ENCODE measurements around the gene SLC8B1. TPM values are rescaled to one million over a fixed set of nuclear protein-coding genes. Genes with fewer than 3 reads are reported as not detected.

Gene SLC8B1
- total and polyA plus RNA-seq, 9 of the 15 experiments (the other 6 are each of a cell fraction or from before 2014, with no cell fraction given): 0.86 to 34.1 (median 18.5) TPM

DNA sequence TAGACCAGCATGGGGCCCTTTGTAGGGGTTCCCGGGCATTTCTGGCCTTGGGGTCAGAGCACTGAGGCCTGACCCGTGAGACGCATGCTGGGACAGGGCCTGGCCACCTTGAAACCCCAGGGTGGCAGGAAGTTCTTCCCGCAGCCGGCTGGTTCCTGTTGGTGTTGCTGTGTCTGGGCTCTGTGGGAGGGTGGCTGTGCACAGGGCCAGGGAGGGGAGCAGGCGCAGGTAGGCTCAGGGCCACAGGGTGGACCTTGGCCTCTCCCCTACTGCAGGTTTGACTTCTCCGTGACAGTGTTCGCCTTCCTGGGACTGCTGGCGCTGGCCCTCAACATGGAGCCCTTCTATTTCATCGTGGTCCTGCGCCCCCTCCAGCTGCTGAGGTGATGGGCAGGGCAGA lies 48.2 kb downstream of the SLC8B1 start:
- WGBS (ENCODE audit: insufficient coverage, low coverage, missing lambda C conversion rate): 85% methylated on average over 11 of the region's 11 CpGs
- Histone ChIP-seq H3K27ac (ENCODE audit: extremely low read depth, low read depth, low read length) (no peak overlapping the region), H3K9ac (ENCODE audit: insufficient read depth in 1 of 2, low read depth in 2 of 2, low read length in 2 of 2) (no peak overlapping the region; a peak in 1 of 4 replicates), H3K4me1 (replicated peaks in 1 of 2; ENCODE audit: control insufficient read depth in 2 of 2, insufficient read depth in 2 of 2, low read length in 2 of 2) (peaks cover 0 to 16% of the 10 kb centered on the region in 2 experiments; a peak in 1 of 5 replicates), H3K36me3 (ENCODE audit: control insufficient read depth, insufficient read depth, low read length) (peaks cover 42% of the 10 kb centered on the region; the same call in 1 of the 3 replicates), H2AFZ (ENCODE audit: low read depth, low read length) (no peak overlapping the region), H3K9me3 (replicated peaks; ENCODE audit: control insufficient read depth, insufficient read depth, low read depth, low read length) (no peaks in the 10 kb centered on the region), H3K9me1 (ENCODE audit: control insufficient read depth, insufficient read depth, low read length) (no peaks in the 10 kb centered on the region), H3K4me3 (no peak overlapping the region), H3K4me2 (ENCODE audit: insufficient read depth, low read length) (no peak overlapping the region), H3K79me2 (ENCODE audit: control insufficient read depth, insufficient read depth, low read length) (no peaks in the 10 kb centered on the region), H3K27me3 (ENCODE audit: control insufficient read depth in 2 of 2, insufficient read depth in 2 of 2, low read length in 2 of 2) (no peaks in the 10 kb centered on the region), H4K20me1 (replicated peaks; ENCODE audit: control insufficient read depth, insufficient read depth, low read length) (no peaks in the 10 kb centered on the region)
- TF ChIP-seq PHB (CRISPR knock-in tag; IDR thresholded peaks at IDR 0.05) (no peak), PPARD (CRISPR knock-in tag; IDR thresholded peaks at IDR 0.05) (no peak), CEBPZ (IDR thresholded peaks at IDR 0.05; ENCODE audit: borderline replicate concordance, low read depth, low read length) (no peak), EP300 (IDR thresholded peaks at IDR 0.05; ENCODE audit: low read length) (no peak), TOE1 (IDR thresholded peaks at IDR 0.05; ENCODE audit: borderline replicate concordance) (no peak), TOE1 (CRISPR knock-in tag; IDR thresholded peaks at IDR 0.05; ENCODE audit: borderline replicate concordance, low read depth) (no peak), TAL1 (IDR thresholded peaks at IDR 0.05) (no peak), ZNF324 (CRISPR knock-in tag; IDR thresholded peaks at IDR 0.05) (no peak), CBFB (CRISPR knock-in tag; IDR thresholded peaks at IDR 0.05) (no peak), SMARCA5 (IDR thresholded peaks at IDR 0.05) (no peak), ZNF316 (IDR thresholded peaks at IDR 0.05) (no peak), ZNF431 (CRISPR knock-in tag; IDR thresholded peaks at IDR 0.05) (no peak), ZNF57 (CRISPR knock-in tag; IDR thresholded peaks at IDR 0.05) (no peak), EWSR1 (IDR thresholded peaks at IDR 0.05; ENCODE audit: borderline replicate concordance, low read depth, partially characterized antibody) (no peak), CBX5 (IDR thresholded peaks at IDR 0.05; ENCODE audit: borderline replicate concordance, low read depth) (no peak), TAF7 (tag; IDR thresholded peaks at IDR 0.05) (no peak), PHF8 (IDR thresholded peaks at IDR 0.05; ENCODE audit: borderline replicate concordance, low read length) (no peak), CBFA2T2 (conservative IDR thresholded peaks at IDR 0.05) (no peak), ZNF253 (CRISPR knock-in tag; conservative IDR thresholded peaks at IDR 0.05) (no peak)
- TF ChIP-seq, protein P1, sequence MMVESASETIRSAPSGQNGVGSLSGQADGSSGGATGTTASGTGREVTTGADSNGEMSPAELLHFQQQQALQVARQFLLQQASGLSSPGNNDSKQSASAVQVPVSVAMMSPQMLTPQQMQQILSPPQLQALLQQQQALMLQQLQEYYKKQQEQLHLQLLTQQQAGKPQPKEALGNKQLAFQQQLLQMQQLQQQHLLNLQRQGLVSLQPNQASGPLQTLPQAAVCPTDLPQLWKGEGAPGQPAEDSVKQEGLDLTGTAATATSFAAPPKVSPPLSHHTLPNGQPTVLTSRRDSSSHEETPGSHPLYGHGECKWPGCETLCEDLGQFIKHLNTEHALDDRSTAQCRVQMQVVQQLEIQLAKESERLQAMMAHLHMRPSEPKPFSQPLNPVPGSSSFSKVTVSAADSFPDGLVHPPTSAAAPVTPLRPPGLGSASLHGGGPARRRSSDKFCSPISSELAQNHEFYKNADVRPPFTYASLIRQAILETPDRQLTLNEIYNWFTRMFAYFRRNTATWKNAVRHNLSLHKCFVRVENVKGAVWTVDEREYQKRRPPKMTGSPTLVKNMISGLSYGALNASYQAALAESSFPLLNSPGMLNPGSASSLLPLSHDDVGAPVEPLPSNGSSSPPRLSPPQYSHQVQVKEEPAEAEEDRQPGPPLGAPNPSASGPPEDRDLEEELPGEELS (CRISPR knock-in tag; IDR thresholded peaks at IDR 0.05; ENCODE audit: borderline replicate concordance): no peak
- FAIRE-seq (no peak), DNase-seq (ENCODE audit: extremely low read depth in 1 of 4, low spot score in 3 of 4) (no peak), ATAC-seq (no peak)
- CTCF ChIA-PET (ENCODE audit: low intra/inter-chr PET ratio): no interaction called here
- no TSS peak for BruUV-seq (replicated peaks)
- POLR2A ChIA-PET: no interaction called here
- in situ Hi-C loops (cut with MboI): no loop called here
- intact Hi-C loops (cut with micrococcal nuclease): loop anchor here (5.0 kb wide), 1 partner anchor 89 kb away; no protein-coding TSS in a partner anchor

All from K562 (cell line).